Neutrophil (primary cell): ENCODE data around the gene ARHGAP12.
A peak's percentile ranks its signal among the peaks of the same experiment; 100 is the strongest.

Source experiments
- H3K27ac ChIP-seq: fragments of 200-600 bp; sonication (generic); 2 replicates; pipeline ENCODE4 v1.5.1; 2016; ENCODE audit warnings: mild to moderate bottlenecking, moderate library complexity
- H3K27me3 ChIP-seq: fragments of 200-600 bp; sonication (generic); 2 replicates; pipeline ENCODE4 v1.6.0; 2016; ENCODE audit warnings: mild to moderate bottlenecking
- H3K36me3 ChIP-seq: fragments of 200-600 bp; sonication (generic); 2 replicates; pipeline ENCODE4 v1.5.1; 2017
- H3K4me1 ChIP-seq, 2 experiments: fragments of 200-600 bp in 1 of 2; sonication (generic) in 1 of 2; 1 replicate in 1 of 2; 2 replicates in 1 of 2; pipeline versions ENCODE4 v1.5.1 to v1.6.1; 2013 to 2016; ENCODE audit warnings: low read depth in 1 of 2, low read length in 1 of 2, mild to moderate bottlenecking in 1 of 2, moderate library complexity in 1 of 2; ENCODE audit not compliant: control insufficient read depth in 1 of 2, insufficient read depth in 1 of 2
- H3K4me3 ChIP-seq, 2 experiments: fragments of 200-600 bp in 1 of 2; sonication (generic) in 1 of 2; 1 replicate in 1 of 2; 2 replicates in 1 of 2; pipeline ENCODE4 v1.5.1; 2013 to 2016; ENCODE audit warnings: low read depth in 1 of 2, low read length in 1 of 2, mild to moderate bottlenecking in 1 of 2, moderate library complexity in 1 of 2
- H3K9me3 ChIP-seq: fragments of 200-600 bp; sonication (generic); 2 replicates; pipeline ENCODE4 v1.5.1; 2016
- TF ChIP-seq, protein P1 (sequence below): fragments of 200-600 bp; sonication (generic); IDR thresholded peaks from 2 replicates; pipeline ENCODE4 v1.5.1; 2016; ENCODE audit warnings: antibody characterized with exemption

Gene ARHGAP12

DNA sequence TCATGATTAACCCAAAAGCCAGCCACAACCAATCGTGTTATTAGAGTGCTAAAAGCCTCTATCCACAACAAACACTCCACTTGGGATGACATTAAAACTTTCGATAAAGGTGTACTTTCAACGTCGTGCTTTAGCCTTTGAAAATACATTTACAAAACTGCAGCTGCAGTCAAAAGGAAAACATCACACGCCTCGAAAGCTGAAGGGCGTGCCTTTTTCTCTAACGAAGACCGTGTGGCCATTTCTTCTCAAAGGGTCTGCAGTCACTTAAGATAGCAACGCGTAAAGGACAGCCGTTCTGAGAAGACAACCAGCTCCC, 1.1 kb downstream of the ARHGAP12 start:
- Histone ChIP-seq H3K36me3 (no peaks in the 10 kb centered on the region), H3K4me3 (peak overlapping the region; percentile 88), H3K27me3 (peaks cover 52% of the 10 kb centered on the region), H3K4me1 (peaks cover 40 to 49% of the 10 kb centered on the region in 2 experiments), H3K9me3 (no peaks in the 10 kb centered on the region), H3K27ac (peak overlapping the region; percentile 89)
- TF ChIP-seq, protein P1, sequence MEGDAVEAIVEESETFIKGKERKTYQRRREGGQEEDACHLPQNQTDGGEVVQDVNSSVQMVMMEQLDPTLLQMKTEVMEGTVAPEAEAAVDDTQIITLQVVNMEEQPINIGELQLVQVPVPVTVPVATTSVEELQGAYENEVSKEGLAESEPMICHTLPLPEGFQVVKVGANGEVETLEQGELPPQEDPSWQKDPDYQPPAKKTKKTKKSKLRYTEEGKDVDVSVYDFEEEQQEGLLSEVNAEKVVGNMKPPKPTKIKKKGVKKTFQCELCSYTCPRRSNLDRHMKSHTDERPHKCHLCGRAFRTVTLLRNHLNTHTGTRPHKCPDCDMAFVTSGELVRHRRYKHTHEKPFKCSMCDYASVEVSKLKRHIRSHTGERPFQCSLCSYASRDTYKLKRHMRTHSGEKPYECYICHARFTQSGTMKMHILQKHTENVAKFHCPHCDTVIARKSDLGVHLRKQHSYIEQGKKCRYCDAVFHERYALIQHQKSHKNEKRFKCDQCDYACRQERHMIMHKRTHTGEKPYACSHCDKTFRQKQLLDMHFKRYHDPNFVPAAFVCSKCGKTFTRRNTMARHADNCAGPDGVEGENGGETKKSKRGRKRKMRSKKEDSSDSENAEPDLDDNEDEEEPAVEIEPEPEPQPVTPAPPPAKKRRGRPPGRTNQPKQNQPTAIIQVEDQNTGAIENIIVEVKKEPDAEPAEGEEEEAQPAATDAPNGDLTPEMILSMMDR = no peak

DNA sequence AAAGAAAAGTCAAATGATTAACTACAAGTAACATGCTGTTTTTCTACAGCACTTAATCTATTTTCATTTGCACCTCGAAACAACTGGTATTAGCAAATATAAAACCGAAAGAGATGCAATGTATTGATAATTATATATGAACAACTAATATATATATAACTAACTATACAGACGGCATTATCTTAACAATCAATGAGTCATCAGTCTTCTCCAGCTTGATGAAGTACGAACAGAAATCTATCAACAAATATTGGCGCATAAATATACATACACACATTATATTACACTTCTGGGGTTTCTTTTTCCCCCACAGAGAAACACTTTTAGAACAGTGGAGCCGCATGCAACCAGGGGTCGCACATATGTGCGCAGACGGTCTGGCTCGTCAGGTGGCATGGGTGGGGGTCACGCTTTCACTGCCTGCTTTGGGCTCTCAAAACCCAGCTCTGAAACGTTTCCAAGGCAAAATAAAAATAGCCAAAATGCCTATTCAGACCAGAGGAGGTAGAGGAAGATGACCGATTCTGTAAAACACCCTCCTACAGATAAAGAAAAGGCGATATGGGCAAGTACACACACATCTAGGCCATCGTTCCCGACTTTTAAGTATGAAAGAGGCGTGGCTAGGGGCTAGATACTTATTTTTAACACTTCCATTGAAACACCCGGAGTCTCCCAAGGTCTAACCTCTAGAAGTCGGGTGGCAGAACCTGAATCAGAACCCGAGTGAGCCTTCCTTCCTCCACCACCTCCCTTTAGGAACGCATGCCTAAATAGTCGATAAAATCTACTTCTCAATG, 1.7 kb downstream of the ARHGAP12 start:
- peaks cover 40 to 49% of the 10 kb centered on the region in 2 experiments for H3K4me1 ChIP-seq
- no peak overlapping the region for H3K27ac ChIP-seq

DNA sequence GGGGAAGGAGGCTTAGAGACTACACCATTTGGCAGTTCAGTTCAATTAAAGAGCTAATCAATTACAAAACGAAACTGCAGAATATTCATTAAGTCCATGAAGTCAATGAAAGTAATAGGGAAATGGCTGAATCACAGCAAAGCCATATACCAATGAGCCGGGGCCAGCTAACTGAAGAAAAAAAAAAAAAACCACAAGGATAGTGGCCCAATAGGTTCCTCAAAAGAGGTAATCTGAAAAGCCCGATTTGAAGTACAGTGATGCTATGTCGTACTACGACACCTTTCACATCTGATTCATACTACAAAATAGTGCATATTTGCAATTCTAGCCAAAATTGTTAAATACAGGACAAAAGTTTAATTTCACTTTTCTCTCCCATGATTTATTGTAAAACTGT, 2.5 kb downstream of the ARHGAP12 start:
- TF ChIP-seq, protein P1 = no peak
- Histone ChIP-seq H3K9me3 (no peaks in the 10 kb centered on the region), H3K27ac (no peak overlapping the region), H3K27me3 (peaks cover 41% of the 10 kb centered on the region), H3K4me3 (no peak overlapping the region), H3K36me3 (no peaks in the 10 kb centered on the region), H3K4me1 (peaks cover 40 to 49% of the 10 kb centered on the region in 2 experiments)

More for the DNA sequence above, 1.7 kb downstream of the ARHGAP12 start:
- TF ChIP-seq, protein P1 = no peak
- H3K27me3 ChIP-seq = peaks cover 47% of the 10 kb centered on the region
- H3K36me3 ChIP-seq = no peaks in the 10 kb centered on the region
- no peaks in the 10 kb centered on the region for H3K9me3 ChIP-seq
- peak overlapping the region; percentile 88 for H3K4me3 ChIP-seq

DNA sequence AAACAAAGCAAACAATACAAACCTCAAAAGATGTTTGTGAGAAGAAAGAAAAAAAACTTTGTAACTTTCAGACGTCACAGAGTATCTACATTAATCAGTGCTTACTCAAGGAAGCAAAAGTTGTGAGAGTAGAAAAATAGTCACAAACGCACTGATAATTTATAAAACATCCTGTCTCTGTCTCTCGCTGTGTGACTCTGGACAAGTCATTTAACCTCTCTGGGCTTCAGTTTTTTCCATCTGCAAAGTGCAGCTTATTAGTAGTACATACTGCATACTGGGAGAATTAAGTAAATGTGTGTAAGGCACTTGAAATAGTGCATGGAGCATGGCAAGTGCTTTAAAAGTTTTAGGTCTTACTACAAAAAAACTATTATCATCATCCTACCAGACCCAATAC, 3.8 kb downstream of the ARHGAP12 start:
- no peak overlapping the region for H3K27ac ChIP-seq
- H3K36me3 ChIP-seq = no peaks in the 10 kb centered on the region
- no peaks in the 10 kb centered on the region for H3K9me3 ChIP-seq
- H3K4me3 ChIP-seq = no peak overlapping the region
- H3K27me3 ChIP-seq = peaks cover 41% of the 10 kb centered on the region
- peaks cover 28 to 38% of the 10 kb centered on the region in 2 experiments for H3K4me1 ChIP-seq
- TF ChIP-seq, protein P1 = no peak

DNA sequence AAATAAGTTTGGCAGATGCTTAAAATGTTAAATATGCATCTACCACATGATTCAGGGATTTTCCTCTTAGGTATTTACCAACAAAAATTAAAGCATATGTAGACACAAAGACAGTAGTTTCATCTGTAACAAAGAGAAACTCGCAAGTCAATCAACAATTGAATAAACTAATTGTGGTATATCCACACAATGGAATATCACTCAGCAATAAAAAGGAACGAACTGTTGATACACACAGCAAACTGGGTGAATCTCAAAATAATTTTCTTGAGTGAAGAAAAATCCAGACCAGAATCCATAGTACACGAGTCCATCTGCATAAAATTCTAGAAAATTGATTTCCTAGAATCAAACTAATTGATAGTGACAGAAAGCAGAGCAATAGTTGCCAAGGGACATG, 5.2 kb downstream of the ARHGAP12 start:
- H3K4me1 ChIP-seq = peaks cover 29 to 37% of the 10 kb centered on the region in 2 experiments

More for the DNA sequence above, 5.2 kb downstream of the ARHGAP12 start:
- Histone ChIP-seq H3K4me3 (no peak overlapping the region), H3K27me3 (peaks cover 41% of the 10 kb centered on the region), H3K9me3 (no peaks in the 10 kb centered on the region), H3K27ac (no peak overlapping the region), H3K36me3 (no peaks in the 10 kb centered on the region)
- TF ChIP-seq, protein P1 = no peak
